Astrocyte (in vitro differentiated cells and primary cell): ENCODE data around the gene ARHGEF37. TPM values are rescaled to one million over a fixed set of nuclear protein-coding genes. Genes with fewer than 3 reads are reported as not detected.

Experiments
- DNase-seq: peaks from one replicate; pipeline ENCODE4 v3.0.0-alpha.2; 2010; ENCODE audit warnings: low read depth
- FAIRE-seq: peaks from 2 replicates; lab custom pipeline; 2011; peaks lifted over from hg19 to GRCh38; lab: Jason Lieb, UNC
- H2AFZ ChIP-seq: 2 replicates; pipeline ENCODE4 v1.6.0; 2012; ENCODE audit warnings: low read depth, low read length, inconsistent platforms
- H3K27ac ChIP-seq: 2 replicates; pipeline ENCODE4 v1.5.1; 2011; ENCODE audit warnings: low read depth, low read length, inconsistent platforms
- H3K27me3 ChIP-seq: 2 replicates; pipeline ENCODE4 v1.6.0; 2011; ENCODE audit warnings: low read length, inconsistent platforms; ENCODE audit not compliant: insufficient read depth
- H3K36me3 ChIP-seq: 2 replicates; pipeline ENCODE4 v1.5.1; 2011; ENCODE audit warnings: low read length, inconsistent platforms; ENCODE audit not compliant: insufficient read depth
- H3K4me1 ChIP-seq: 2 replicates; pipeline ENCODE4 v1.5.1; 2011; ENCODE audit warnings: low read length, inconsistent platforms; ENCODE audit not compliant: insufficient read depth
- H3K4me2 ChIP-seq: 2 replicates; pipeline ENCODE4 v1.6.0; 2012; ENCODE audit warnings: low read length, inconsistent platforms
- H3K4me3 ChIP-seq: 2 replicates; pipeline ENCODE4 v1.5.1; 2011; ENCODE audit warnings: low read depth, mild to moderate bottlenecking, low read length, inconsistent platforms; ENCODE audit not compliant: insufficient read depth
- H3K79me2 ChIP-seq: 2 replicates; pipeline ENCODE4 v1.6.0; 2012; ENCODE audit warnings: mild to moderate bottlenecking, low read length, inconsistent platforms; ENCODE audit not compliant: insufficient read depth
- H3K9ac ChIP-seq: 2 replicates; pipeline ENCODE4 v1.6.0; 2012; ENCODE audit warnings: mild to moderate bottlenecking, low read length, inconsistent platforms
- H3K9me3 ChIP-seq: 2 replicates; pipeline ENCODE4 v1.5.1; 2012; ENCODE audit warnings: low read depth, mild to moderate bottlenecking, low read length, inconsistent platforms; ENCODE audit not compliant: insufficient read depth
- H4K20me1 ChIP-seq: 2 replicates; pipeline ENCODE4 v1.6.0; 2012; ENCODE audit warnings: low read length, inconsistent platforms; ENCODE audit not compliant: insufficient read depth
- H3K27ac Mint-ChIP-seq: one replicate; pipeline ENCODE4 v1.8.0; 2021; ENCODE audit warnings: mild to moderate bottlenecking, mixed read lengths; ENCODE audit not compliant: unreplicated experiment
- H3K27me3 Mint-ChIP-seq: one replicate; pipeline ENCODE4 v1.8.0; 2021; ENCODE audit warnings: low read depth, mixed read lengths; ENCODE audit not compliant: unreplicated experiment
- H3K36me3 Mint-ChIP-seq: one replicate; pipeline ENCODE4 v1.8.0; 2021; ENCODE audit warnings: low read depth, mixed read lengths; ENCODE audit not compliant: unreplicated experiment
- H3K4me1 Mint-ChIP-seq: one replicate; pipeline ENCODE4 v1.8.0; 2021; ENCODE audit warnings: low read depth, mixed read lengths; ENCODE audit not compliant: unreplicated experiment
- H3K4me3 Mint-ChIP-seq: one replicate; pipeline ENCODE4 v1.8.0; 2021; ENCODE audit warnings: mild to moderate bottlenecking, moderate library complexity, mixed read lengths; ENCODE audit not compliant: unreplicated experiment
- H3K9me3 Mint-ChIP-seq: one replicate; pipeline ENCODE4 v1.8.0; 2021; ENCODE audit warnings: mild to moderate bottlenecking, mixed read lengths; ENCODE audit not compliant: unreplicated experiment
- CTCF ChIP-seq: IDR thresholded peaks from 2 replicates; pipeline ENCODE4 v1.5.1; 2011; ENCODE audit warnings: low read depth, mild to moderate bottlenecking, inconsistent platforms, low read length, moderate library complexity; ENCODE audit not compliant: insufficient read depth
- EZH2 ChIP-seq: IDR thresholded peaks from 2 replicates; pipeline ENCODE4 v1.6.1; 2012; ENCODE audit warnings: mild to moderate bottlenecking, low read length, inconsistent platforms; ENCODE audit not compliant: insufficient read depth
- total RNA-seq: library from RNA; stranded (reverse); gene quantifications from 2 replicates; pipeline ENCODE4 v1.2.1, GENCODE V29; 2021

ARHGEF37 gene
- total RNA-seq, 1 donor from 2014 or later, result 2.3 TPM

DNA sequence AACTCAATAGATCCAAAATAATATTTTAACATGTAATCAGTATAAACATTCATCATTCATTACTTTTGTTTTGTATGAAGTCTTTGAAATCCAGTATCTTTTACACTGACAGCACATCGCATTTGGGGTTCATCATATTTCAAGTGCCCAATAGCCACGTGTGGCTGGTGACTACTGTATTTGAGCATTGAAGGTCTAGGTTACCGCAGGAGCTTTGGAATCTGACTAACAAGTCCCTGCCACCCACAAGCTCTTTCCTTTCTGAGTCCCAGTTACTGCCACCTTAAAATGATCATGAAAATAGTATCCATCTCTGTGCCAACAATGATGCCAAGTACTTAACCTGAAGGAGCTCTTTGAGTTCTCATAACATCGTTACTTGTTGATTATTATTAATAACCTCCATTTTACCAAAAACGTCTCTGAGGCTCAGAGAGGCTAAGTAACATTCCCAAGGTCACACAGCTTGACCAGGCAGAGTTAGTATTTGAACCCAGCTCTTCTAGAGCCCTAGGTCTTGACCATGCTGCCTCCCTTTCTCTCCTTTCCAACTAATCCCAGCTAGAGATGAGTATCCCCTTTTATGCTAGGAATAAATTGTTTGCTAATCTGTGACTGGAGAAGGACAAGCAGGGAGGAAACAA lies 24.2 kb downstream of the ARHGEF37 start:
- DNase-seq (no peak), FAIRE-seq (no peak)
- peak overlapping the region; percentile 51 for H2AFZ ChIP-seq
- H3K9ac ChIP-seq, result no peak overlapping the region
- H4K20me1 ChIP-seq, result no peaks in the 10 kb centered on the region
- Mint-ChIP-seq H3K27ac (no peak overlapping the region), H3K36me3 (peaks cover 5% of the 10 kb centered on the region), H3K4me3 (no peak overlapping the region), H3K9me3 (peaks cover 8% of the 10 kb centered on the region), H3K27me3 (no peaks in the 10 kb centered on the region), H3K4me1 (peaks cover 10% of the 10 kb centered on the region)
- no peaks in the 10 kb centered on the region for H3K79me2 ChIP-seq
- H3K9me3 ChIP-seq, result no peaks in the 10 kb centered on the region
- peaks cover 7% of the 10 kb centered on the region for H3K4me1 ChIP-seq
- no peak overlapping the region for H3K4me3 ChIP-seq
- H3K36me3 ChIP-seq, result no peaks in the 10 kb centered on the region
- TF ChIP-seq EZH2, result no peak
- TF ChIP-seq CTCF, result no peak
- H3K4me2 ChIP-seq, result peak overlapping the region; percentile 29
- H3K27me3 ChIP-seq, result no peaks in the 10 kb centered on the region
- H3K27ac ChIP-seq, result peak overlapping the region; percentile 25

- Histone ChIP-seq H4K20me1 (no peaks in the 10 kb centered on the region), H3K27ac (peak overlapping the region; percentile 25), H2AFZ (peak overlapping the region; percentile 51), H3K36me3 (no peaks in the 10 kb centered on the region), H3K4me3 (no peak overlapping the region), H3K9me3 (no peaks in the 10 kb centered on the region), H3K27me3 (no peaks in the 10 kb centered on the region), H3K79me2 (no peaks in the 10 kb centered on the region), H3K4me1 (peaks cover 8% of the 10 kb centered on the region), H3K4me2 (peak overlapping the region; percentile 29), H3K9ac (no peak overlapping the region)
- H3K36me3 Mint-ChIP-seq, result peaks cover 8% of the 10 kb centered on the region
- DNase-seq (peak; percentile 83), FAIRE-seq (no peak)
- H3K9me3 Mint-ChIP-seq, result peaks cover 11% of the 10 kb centered on the region
- H3K27me3 Mint-ChIP-seq, result no peaks in the 10 kb centered on the region
- peak overlapping the region; percentile 1 for H3K27ac Mint-ChIP-seq
- TF ChIP-seq EZH2, result no peak
- TF ChIP-seq CTCF, result no peak
- H3K4me1 Mint-ChIP-seq, result peaks cover 14% of the 10 kb centered on the region
- no peak overlapping the region for H3K4me3 Mint-ChIP-seq
Observed at GRCh38 chr5:149605998-149606724, 24.9 kb downstream of the ARHGEF37 start.
